Endothelial cell of umbilical vein (primary cell): Measurements from ENCODE around the gene PLBD2. TPM values are rescaled to one million over a fixed set of nuclear protein-coding genes. Genes with fewer than 3 reads are reported as not detected.

Source experiments
- BruUV-seq: library from RNA; stranded (reverse); fragments of 400-500 nt; replicated peaks from 2 replicates; lab custom pipeline; 2021; lab: Mats Ljungman, UMichigan
- CTCF ChIA-PET: fragments of 300-600, 350-600 bp; sonication (Branson Sonifier 250); formaldehyde crosslinking; loops from one replicate; lab custom pipeline; 2021; ENCODE audit warnings: antibody characterized with exemption, inconsistent platforms; lab: Charles Lee
- POLR2A ChIA-PET: fragments of 300-600, 350-600 bp; sonication (Branson Sonifier 250); formaldehyde crosslinking; loops from one replicate; lab custom pipeline; 2021; ENCODE audit warnings: antibody characterized with exemption, inconsistent platforms; lab: Charles Lee
- DNase-seq: peaks from one replicate; pipeline ENCODE4 v3.0.0-alpha.2; 2011; ENCODE audit warnings: low read depth, low spot score
- FAIRE-seq: peaks from 2 replicates; lab custom pipeline; 2011; peaks lifted over from hg19 to GRCh38; lab: Jason Lieb, UNC
- H2AFZ ChIP-seq: 2 replicates; pipeline ENCODE4 v1.6.0; 2012; ENCODE audit warnings: low read depth, low read length, control low read depth, inconsistent platforms
- H3K27ac ChIP-seq: 2 replicates; pipeline ENCODE4 v1.5.1; 2011; ENCODE audit warnings: low read depth, mild to moderate bottlenecking, control low read depth, low read length, moderate library complexity; ENCODE audit not compliant: insufficient read depth
- H3K27me3 ChIP-seq, 2 experiments: 2 replicates each; pipeline versions ENCODE4 v1.6.0 to v1.6.1; 2011; ENCODE audit warnings: low read length in 2 of 2, mixed read lengths in 1 of 2; ENCODE audit not compliant: control insufficient read depth in 2 of 2, insufficient read depth in 2 of 2
- H3K36me3 ChIP-seq, 2 experiments: 2 replicates in 1 of 2; 3 replicates in 1 of 2; pipeline ENCODE4 v1.5.1; 2011; ENCODE audit warnings: low read length in 2 of 2, mild to moderate bottlenecking in 1 of 2, moderate library complexity in 1 of 2; ENCODE audit not compliant: control insufficient read depth in 2 of 2, insufficient read depth in 2 of 2; ENCODE audit errors: extremely low read depth in 1 of 2
- H3K4me1 ChIP-seq: 3 replicates; pipeline ENCODE4 v1.5.1; 2011; ENCODE audit warnings: mild to moderate bottlenecking, low read length; ENCODE audit not compliant: control insufficient read depth, insufficient read depth; ENCODE audit errors: extremely low read depth
- H3K4me2 ChIP-seq: 2 replicates; pipeline ENCODE4 v1.6.1; 2011; ENCODE audit warnings: low read length, control low read depth, mixed read lengths; ENCODE audit not compliant: insufficient read depth
- H3K4me3 ChIP-seq, 3 experiments: fragments of 200-600 bp in 1 of 3; sonication (generic), shearing (Covaris generic) in 1 of 3; replicated peaks in 1 of 3; 2 replicates each; pipeline ENCODE4 v1.5.1; 2011 to 2016; ENCODE audit warnings: control low read depth in 3 of 3, low read length in 3 of 3, mild to moderate bottlenecking in 2 of 3, inconsistent platforms in 1 of 3, low read depth in 1 of 3, moderate library complexity in 1 of 3; ENCODE audit not compliant: insufficient read depth in 1 of 3
- H3K79me2 ChIP-seq: 2 replicates; pipeline ENCODE4 v1.6.0; 2012; ENCODE audit warnings: low read length, inconsistent platforms; ENCODE audit not compliant: control insufficient read depth, insufficient read depth
- H3K9ac ChIP-seq: replicated peaks from 2 replicates; pipeline ENCODE3; 2011; ENCODE audit warnings: low read length, control low read depth; ENCODE audit not compliant: insufficient read depth; ENCODE audit errors: extremely low read depth
- H3K9me1 ChIP-seq: replicated peaks from 3 replicates; pipeline ENCODE4 v1.6.0; 2011; ENCODE audit warnings: mild to moderate bottlenecking, low read length; ENCODE audit not compliant: control insufficient read depth, insufficient read depth; ENCODE audit errors: extremely low read depth
- H3K9me3 ChIP-seq: replicated peaks from 2 replicates; pipeline ENCODE4 v1.5.1; 2012; ENCODE audit warnings: low read length, inconsistent platforms; ENCODE audit not compliant: control insufficient read depth, insufficient read depth
- H4K20me1 ChIP-seq: replicated peaks from 2 replicates; pipeline ENCODE3; 2011; ENCODE audit warnings: mild to moderate bottlenecking, low read length; ENCODE audit not compliant: control insufficient read depth, insufficient read depth; ENCODE audit errors: extremely low read depth
- JUN ChIP-seq: IDR thresholded peaks from 2 replicates; pipeline ENCODE4 v1.6.1; 2011; ENCODE audit warnings: borderline replicate concordance, low read depth; ENCODE audit not compliant: insufficient read length, insufficient read depth
- dilution Hi-C: fragments of 300-500 bp; cut with MboI; formaldehyde crosslinking; loops from one replicate; pipeline ENCODE4 v1.15.0; 2019; ENCODE audit warnings: low sequenced_read_pairs; ENCODE audit not compliant: extremely low pct_ligation_motif_present
- intact Hi-C: fragments of 100-400 bp; cut with micrococcal nuclease; formaldehyde crosslinking; loops from one replicate; pipeline ENCODE4 v1.10.0; 2022
- polyA plus RNA-seq, 4 experiments: library from polyadenylated mRNA; depleted of rRNA in 3 of 4; stranded (reverse) in 3 of 4; unstranded in 1 of 4; fragments of >200 nt; gene quantifications; 2 replicates each; pipeline versions ENCODE4 v1.2.1 to v1.2.3, GENCODE V29; 2011 to 2012; ENCODE audit warnings: missing spikeins in 1 of 4
- total RNA-seq: library from RNA; stranded (reverse); gene quantifications from 2 replicates; pipeline ENCODE4 v1.2.3, GENCODE V29; 2021
- TF ChIP-seq, protein P1 (sequence below), 2 donors: IDR thresholded peaks; 1 replicate in 1 of 2; 2 replicates in 1 of 2; pipeline ENCODE4 v1.5.1; 2011; ENCODE audit warnings: low read length in 2 of 2, mild to moderate bottlenecking in 2 of 2, moderate library complexity in 2 of 2, control low read depth in 1 of 2, inconsistent platforms in 1 of 2, low read depth in 1 of 2; ENCODE audit not compliant: insufficient read depth in 1 of 2; ENCODE audit errors: extremely low read depth in 1 of 2

The PLBD2 gene
- total and polyA plus RNA-seq, 2 donors (not counting 3 experiments of a cell fraction or from before 2014, with no cell fraction given) = 24.4 to 46.8 TPM

- Histone ChIP-seq H3K9me3 (no peaks in the 10 kb centered on the region), H3K4me2 (no peak overlapping the region), H3K79me2 (no peaks in the 10 kb centered on the region), H3K36me3 (no peaks in the 10 kb centered on the region), H3K27ac (no peak overlapping the region), H3K4me1 (peaks cover 7% of the 10 kb centered on the region), H3K9ac (no peak overlapping the region), H3K4me3 (no peak overlapping the region), H3K9me1 (no peaks in the 10 kb centered on the region), H4K20me1 (no peaks in the 10 kb centered on the region), H2AFZ (no peak overlapping the region), H3K27me3 (no peaks in the 10 kb centered on the region)
- BruUV-seq = no TSS peak
- TF ChIP-seq JUN = no peak
- TF ChIP-seq, protein P1, sequence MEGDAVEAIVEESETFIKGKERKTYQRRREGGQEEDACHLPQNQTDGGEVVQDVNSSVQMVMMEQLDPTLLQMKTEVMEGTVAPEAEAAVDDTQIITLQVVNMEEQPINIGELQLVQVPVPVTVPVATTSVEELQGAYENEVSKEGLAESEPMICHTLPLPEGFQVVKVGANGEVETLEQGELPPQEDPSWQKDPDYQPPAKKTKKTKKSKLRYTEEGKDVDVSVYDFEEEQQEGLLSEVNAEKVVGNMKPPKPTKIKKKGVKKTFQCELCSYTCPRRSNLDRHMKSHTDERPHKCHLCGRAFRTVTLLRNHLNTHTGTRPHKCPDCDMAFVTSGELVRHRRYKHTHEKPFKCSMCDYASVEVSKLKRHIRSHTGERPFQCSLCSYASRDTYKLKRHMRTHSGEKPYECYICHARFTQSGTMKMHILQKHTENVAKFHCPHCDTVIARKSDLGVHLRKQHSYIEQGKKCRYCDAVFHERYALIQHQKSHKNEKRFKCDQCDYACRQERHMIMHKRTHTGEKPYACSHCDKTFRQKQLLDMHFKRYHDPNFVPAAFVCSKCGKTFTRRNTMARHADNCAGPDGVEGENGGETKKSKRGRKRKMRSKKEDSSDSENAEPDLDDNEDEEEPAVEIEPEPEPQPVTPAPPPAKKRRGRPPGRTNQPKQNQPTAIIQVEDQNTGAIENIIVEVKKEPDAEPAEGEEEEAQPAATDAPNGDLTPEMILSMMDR (IDR thresholded peaks at IDR 0.05; ENCODE audit: extremely low read depth in 1 of 2, insufficient read depth in 1 of 2, low read depth in 1 of 2, low read length in 2 of 2) = peak; percentile 88 to 93
- CTCF ChIA-PET = interaction anchor here (0.6 to 2.8 kb wide), 82 partner anchors 9 to 541 kb away, joined by 3 to 42 read pairs (median 4); partner anchors contain the start of genes CFAP73, PLBD2, RBM19 and RITA1
- POLR2A ChIA-PET = no interaction called here
- dilution Hi-C loops = no loop called here
- FAIRE-seq (peak; percentile 69), DNase-seq (peak; percentile 64)
- intact Hi-C loops = loop anchor here (1.0 to 2.0 kb wide), 4 partner anchors 90 to 376 kb away; partner anchors contain the start of gene SLC8B1
These were observed 66.8 kb downstream of the PLBD2 start for GRCh38 chr12:113424915-113425823.
